Colon (tissue), 2 donors: Measurements from ENCODE around the gene PHF21A.

Experiments
- FAIRE-seq: peaks from 2 replicates; lab custom pipeline; 2012; peaks lifted over from hg19 to GRCh38; lab: Jason Lieb, UNC
- donor health status: control.
- donor health status: control.

Gene PHF21A

DNA sequence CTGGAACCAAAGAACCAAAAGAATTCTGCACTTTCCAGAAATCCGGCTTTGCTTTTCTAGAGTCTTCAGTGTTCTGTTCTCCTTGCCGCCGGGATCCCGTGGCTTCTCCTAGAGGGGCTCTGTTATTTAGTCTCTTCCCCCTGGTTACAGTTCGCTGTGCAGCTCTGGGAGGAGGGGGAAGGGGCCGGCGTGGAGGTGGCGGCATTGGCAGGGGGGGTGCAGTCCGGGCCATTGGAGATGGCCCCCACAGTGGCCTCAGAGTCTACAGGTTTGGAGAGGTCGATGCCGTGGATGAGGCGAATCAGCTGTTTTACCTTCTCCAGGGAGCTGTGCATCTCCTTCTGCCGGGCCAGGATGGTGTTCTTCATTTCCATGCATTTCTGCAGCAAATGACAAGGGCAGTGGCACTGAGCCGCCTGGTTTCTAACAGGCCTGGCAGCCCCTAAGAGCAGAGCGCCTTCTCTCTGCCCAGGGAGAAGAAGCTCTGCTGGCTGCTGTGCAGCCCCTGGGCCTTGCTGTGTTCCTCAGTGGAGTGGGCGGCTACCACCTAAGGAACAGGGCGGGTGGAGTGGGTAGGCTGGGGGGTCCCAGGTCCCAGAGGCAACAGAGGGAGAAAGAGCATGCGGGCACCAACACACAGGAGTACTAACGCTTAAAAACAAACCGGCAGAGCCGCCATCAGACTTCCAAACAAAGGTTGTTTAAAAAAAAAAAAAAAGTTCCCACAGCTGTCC lies 187.2 kb downstream of the PHF21A start:
- no peak for FAIRE-seq

DNA sequence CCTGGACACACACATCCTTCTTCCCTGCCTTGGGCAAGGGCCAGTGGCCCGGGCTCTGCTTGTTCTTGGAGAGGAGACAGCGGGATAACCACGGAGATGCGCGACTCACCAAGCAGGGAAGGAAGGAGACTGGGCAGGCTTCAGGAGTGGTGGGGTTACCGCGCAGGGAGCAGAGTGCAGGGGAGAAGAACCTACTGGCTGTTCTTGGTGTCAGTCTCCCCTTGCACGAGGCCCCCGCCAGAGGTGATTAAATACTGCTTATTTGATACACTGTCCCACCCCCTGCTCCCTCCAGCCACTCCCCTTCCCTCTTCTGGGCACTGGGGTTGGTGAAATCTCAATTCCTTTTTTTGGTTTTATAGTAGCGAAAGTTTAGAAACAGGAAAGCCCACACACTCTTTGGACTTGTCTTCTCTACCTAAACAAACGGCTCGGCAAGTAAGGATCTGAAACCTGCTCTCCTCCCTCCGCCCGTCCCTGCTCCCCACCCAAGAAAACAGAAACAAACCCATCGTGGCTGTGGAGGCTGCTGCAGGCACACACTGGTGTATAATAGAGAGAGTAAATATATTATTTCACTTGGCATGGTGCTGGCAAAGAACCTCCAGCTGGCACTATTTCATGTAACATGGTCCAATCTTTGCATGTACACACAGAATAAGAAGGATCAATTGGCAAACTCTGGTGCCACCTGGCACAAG lies 188.0 kb downstream of the PHF21A start:
- FAIRE-seq, result no peak

DNA sequence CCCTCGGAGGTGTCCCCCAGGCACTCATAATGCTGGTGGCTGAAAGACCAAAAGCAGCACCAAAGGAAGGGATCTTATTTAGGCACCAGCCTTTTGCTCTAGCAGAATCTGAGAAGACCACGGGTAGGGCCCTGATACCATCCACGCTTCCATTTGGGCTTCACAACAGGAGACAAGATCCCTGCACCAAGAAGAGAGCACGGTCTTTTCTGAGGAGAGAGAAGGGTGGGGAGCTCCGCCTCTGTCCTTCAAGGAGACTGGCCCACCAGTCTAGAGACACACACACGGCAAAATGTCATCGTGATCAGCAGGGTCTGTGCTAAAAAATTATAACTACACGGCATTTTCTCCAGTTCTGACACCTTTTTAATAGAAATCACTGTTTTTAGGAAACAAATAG lies 189.0 kb downstream of the PHF21A start:
- FAIRE-seq, result no peak

DNA sequence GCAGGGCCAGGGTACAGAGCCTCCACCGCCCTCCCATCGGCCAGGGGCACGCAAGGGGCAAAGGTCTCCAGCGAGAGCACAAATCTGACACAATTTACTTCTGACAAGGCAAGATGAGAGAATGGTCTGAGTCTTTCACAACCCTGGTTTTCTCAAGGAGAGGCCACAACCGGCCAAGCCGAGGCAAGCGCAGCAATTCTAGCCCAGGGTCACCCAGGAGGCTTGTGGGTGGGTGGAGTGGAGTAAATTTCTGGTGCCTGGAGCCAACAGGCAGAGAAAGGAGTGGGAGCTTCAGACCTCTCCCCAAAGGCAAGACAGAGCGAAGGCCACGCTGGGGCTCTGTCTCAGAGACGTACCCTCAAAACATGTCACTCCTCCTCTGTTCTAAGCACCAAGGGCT lies 189.5 kb downstream of the PHF21A start:
- FAIRE-seq, result no peak

DNA sequence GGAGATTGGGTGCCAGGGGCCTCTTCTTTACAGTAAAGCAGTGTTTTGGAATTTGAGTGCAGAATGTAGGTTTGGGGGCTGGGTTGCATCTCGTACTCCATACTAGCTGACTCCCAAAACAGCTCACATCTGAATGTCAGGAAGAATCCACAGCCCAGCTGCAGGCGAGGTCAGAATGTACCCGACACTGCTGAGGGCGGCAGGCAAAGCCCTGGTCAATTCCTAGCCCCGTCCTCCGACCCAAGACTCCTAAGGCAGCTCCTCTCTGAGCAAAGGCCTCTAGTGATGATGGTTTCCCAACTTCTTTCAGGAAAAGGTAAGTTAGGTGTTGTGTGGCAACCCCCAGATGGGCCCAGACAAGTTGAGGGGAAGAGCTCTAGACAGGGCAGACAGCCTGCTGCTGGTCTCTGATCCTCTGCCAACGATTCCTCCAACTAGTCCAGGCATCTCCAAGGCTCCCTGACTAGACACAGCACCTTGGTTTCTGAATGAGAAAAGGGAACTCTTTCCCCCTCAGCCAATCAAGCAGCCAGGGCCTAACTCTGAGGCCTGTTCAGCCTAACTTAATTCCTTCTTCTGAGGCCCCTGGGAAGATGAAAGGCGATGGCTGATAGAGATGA lies 190.2 kb downstream of the PHF21A start:
- FAIRE-seq, result no peak

DNA sequence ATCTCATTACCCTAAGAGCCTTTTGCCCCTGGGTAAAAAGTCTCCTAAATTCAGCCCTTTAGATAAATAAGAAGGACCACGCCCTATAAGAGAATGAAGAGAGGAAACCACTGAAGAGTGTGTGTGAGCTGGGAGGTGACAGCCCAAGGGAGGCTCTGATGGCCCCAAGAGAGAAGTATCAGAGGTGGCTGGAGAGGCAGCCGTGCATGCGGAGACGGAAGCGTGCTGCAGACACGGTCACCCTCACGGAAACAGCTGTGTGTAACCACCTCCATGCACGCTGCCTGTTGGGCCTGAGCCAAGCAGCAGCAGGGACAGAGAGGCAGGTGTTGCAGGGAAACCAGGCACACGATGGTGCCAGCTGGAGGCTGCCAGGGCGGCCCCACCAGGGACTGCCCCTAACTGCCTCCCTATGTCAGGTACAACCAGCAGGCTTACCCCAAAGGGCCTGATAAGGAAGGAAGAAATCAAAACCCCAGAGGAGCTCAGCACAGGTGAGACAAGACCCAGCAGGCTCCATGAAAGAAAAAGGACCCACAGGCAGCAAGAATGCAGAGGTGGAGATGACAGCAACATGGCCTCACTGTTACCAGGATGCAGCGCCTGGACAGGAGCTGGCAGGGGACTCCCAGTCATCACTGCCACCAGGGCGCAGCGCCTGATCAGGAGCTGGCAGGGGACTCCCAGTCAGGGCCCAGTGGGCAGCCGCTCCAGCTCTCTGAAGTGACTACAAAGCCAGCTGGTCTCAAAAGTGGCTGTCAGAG lies 191.0 kb downstream of the PHF21A start:
- no peak for FAIRE-seq

DNA sequence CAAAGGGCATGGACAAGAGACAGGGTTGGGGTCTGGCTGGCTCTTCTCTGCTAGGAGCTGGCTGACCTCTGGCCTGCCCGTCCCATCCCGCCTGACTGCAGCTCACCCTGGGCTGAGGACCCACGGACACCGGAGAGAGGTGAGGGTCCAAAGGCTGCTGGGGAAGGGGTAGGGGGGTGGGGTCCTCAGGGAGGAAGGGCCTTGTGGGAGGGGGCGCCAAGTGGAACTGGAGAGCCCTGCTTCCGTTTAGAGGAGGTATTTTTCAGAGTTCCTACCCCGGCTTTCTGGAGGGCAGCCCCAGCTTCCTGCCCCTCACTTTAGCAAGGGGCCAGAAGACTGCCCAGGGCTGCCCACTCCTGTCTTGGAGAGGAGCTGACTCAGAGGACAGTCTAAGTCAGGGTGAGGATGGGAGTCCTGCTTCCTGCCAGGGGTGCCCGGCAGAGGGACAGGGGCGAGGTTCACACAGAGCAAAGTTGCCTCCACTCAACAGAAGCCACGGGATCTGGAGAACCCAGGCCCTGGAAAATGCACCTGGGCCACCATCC lies 191.7 kb downstream of the PHF21A start:
- FAIRE-seq, result no peak

DNA sequence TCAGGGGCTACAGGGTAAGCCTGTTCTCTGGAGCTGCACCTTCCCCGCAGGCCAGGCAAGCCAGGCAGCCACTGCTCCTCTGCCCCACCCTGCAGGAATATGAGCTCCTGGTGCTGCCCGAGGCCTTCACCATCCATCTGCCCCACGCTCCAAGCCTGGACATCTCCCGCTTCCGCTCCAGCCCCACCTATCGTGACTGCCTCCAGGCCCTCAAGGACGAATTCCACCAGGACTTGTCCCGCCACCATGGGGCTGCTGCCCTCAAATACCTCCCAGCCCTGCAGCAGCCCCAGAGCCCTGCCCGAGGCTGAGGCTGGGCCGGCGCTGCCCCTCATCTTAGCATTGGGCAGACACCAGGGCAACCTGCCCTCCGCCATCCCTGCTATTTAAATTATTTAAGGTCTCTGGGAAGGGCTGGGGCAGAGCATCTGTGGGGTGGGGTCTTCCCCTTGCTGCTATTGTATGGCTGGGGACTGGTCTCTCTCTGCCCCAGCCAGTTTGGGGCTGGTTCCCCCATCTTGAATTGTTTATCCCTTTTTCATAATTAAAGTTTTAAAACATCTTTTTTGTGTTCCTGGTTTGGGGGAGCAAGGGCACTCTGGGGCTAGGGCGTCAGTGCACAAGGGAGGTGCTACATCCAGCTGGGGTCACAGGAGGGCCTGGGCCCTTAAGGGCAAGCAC lies 192.6 kb downstream of the PHF21A start:
- no peak for FAIRE-seq

DNA sequence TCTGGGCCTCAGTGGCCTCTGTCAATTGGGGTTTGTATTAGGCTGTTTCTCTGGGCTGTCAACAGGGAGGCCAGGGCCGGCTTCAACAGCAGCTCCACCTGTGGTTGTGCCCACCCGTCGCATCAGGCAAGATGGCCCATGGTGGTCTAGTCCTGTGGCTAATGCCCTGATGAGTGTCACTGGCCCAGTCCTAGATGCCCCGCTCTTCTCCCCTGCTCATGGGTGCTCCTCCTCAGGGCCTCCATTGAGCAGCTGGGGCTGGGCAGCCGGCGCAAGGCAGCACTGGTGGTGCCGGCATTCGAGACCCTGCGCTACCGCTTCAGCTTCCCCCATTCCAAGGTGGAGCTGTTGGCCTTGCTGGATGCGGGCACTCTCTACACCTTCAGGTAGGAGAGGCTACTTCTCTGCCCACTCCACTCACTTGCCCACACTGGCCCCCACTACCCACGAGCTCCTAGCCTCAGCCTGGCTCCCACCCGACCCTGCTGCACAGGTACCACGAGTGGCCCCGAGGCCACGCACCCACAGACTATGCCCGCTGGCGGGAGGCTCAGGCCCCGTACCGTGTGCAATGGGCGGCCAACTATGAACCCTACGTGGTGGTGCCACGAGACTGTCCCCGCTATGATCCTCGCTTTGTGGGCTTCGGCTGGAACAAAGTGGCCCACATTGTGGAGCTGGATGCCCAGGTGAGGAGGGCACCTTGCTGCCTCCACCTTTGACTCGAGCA lies 193.4 kb downstream of the PHF21A start:
- FAIRE-seq, result no peak

DNA sequence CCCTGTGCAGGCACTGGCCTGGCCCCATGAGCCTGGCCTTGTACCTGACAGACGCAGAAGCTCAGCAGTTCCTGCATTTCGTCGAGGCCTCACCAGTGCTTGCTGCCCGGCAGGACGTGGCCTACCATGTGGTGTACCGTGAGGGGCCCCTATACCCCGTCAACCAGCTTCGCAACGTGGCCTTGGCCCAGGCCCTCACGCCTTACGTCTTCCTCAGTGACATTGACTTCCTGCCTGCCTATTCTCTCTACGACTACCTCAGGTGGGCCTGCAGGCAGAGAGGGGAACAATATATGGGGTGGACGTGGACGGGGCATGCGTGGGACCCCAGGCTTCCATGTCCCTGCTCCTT lies 193.9 kb downstream of the PHF21A start:
- FAIRE-seq, result no peak

DNA sequence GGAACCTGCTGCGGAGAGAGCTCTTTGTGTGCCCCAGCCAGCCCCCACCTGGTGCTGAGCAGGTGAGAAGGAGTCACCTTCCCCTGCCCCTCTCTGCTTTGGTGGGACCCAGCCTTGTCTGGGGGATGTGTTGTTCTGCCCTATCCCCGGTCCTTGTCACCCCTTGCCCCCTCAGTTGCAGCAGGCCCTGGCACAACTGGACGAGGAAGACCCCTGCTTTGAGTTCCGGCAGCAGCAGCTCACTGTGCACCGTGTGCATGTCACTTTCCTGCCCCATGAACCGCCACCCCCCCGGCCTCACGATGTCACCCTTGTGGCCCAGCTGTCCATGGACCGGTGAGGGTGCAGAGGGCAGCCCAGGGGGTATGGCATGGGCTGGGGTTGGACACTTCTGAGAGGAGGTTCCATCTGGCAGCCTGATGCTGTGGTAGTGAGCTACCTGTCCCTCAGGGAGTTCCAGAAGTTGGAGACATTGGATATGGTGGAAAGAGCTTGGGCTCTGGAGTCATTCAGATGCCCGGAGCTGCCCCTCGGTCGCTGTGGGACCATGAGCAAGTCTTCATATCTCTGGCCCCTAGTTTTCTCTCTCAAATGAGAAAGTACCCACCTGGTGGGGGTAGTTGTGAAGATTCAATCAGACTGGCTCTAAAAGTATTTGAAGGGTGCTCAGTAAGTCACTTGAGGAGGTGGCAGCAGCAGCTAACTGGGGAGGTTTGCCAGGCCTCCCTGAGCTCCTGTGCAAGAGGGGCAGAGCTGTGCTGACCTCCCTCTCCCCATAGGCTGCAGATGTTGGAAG lies 194.5 kb downstream of the PHF21A start:
- FAIRE-seq, result no peak

DNA sequence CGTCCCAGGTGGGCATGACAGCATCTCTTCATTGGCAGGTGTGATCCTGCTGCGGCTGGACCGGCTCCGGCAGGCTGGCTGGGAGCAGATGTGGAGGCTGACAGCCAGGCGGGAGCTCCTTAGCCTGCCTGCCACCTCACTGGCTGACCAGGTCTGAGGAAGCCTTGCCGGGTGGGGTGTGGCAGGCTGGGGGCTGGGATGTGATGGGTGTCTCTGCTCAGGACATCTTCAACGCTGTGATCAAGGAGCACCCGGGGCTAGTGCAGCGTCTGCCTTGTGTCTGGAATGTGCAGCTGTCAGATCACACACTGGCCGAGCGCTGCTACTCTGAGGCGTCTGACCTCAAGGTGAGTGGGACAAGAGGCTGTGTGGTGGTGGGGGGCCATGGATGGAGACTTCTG lies 195.3 kb downstream of the PHF21A start:
- no peak for FAIRE-seq

DNA sequence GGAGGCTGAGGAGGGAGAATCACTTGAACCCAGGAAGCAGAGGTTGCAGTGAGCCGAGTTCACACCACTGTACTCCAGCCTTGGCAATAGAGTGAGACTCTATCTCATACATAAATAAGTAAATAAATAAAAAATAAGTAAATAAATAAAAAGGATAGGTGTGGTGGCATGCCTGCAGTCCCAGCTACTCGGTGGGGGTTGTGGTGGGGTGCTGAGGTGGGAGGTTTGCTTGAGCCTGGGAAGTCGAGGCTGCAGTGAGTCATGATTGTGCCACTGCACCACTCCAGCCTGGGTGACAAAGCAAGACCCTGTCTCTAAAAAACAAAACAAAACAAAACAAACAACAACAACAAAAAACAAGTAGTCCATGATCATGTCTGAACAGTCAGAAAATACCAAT lies 195.7 kb downstream of the PHF21A start:
- no peak for FAIRE-seq

DNA sequence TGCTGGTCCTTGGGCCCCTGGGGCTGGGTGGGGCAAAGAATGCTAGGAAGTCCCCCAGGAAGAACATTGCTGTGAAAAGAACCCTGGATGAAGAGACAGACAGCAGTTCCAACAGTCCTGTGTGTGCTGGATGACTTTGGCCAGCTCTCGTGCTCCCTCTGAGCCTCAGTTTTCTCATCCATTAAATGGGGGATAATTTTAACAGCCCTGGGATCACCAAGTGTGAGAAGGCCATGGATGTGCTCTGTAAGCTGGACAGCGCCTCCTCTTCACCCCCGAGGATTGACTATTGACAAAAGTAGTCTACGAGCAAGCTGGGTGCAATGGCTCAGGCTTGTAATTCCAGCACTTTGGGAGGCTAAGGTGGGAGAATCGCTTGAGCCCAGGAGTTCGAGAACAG lies 196.3 kb downstream of the PHF21A start:
- FAIRE-seq, result no peak

DNA sequence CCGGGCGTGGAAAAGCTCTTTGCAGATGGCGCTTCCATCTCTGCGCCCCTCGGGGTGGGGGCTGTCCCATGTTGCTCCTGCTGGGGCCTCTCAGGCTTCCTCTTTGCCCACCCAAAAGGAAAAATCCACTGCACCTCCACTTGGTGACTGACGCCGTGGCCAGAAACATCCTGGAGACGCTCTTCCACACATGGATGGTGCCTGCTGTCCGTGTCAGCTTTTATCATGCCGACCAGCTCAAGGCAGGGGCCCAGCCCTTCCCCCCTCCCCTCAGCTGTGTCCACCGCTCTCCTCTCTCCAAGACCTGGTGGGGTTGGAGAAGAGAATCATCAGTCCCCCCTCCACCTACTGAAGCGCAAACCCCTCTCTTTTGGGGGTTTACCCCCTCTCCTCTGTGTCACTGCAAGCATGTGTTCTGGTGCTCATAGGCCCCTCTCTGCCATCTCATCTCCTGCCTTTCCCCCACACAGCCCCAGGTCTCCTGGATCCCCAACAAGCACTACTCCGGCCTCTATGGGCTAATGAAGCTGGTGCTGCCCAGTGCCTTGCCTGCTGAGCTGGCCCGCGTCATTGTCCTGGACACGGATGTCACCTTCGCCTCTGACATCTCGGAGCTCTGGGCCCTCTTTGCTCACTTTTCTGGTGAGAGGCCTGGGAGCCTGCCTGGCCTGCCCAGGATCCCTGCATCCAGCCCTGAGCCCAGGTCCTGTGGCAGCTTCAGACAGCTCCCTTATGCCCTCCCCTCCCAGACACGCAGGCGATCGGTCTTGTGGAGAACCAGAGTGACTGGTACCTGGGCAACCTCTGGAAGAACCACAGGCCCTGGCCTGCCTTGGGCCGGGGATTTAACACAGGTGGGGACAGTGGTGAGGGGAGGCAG lies 197.0 kb downstream of the PHF21A start:
- no peak for FAIRE-seq

DNA sequence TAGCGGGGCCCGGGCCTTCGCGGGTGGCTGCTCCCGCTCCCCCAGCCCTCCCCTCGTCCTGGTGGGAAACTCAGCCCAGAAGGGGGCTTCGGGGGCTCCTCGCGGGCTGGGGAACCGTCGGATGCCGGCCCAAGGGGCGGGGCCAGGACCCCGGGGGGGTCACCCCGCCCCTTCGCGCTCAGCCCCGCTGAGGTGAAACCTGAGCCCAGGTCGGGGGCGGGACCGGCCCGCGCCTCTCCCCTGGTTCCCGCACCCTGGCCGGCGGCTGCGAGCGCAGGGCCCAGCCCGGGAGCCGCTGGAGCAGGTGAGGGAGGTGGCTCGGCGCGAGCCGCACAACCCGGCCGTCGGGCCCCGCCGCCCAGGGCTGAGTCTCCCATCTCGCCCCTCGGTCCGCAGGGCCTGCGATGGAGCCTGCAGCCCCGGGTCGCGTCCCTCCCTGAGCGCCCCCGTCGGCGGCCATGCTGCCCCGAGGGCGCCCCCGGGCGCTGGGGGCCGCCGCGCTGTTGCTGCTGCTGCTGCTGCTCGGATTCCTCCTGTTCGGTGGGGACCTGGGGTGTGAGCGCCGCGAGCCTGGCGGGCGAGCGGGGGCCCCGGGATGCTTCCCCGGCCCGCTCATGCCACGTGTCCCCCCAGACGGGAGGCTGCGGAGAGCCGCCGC lies 198.7 kb downstream of the PHF21A start, which contains the start of gene LARGE2:
TSS of gene LARGE2 (plus strand) at position 232 of the 658 bp plus-strand sequence. CDS start at position 459, 227 bp downstream.
- FAIRE-seq, result no peak

DNA sequence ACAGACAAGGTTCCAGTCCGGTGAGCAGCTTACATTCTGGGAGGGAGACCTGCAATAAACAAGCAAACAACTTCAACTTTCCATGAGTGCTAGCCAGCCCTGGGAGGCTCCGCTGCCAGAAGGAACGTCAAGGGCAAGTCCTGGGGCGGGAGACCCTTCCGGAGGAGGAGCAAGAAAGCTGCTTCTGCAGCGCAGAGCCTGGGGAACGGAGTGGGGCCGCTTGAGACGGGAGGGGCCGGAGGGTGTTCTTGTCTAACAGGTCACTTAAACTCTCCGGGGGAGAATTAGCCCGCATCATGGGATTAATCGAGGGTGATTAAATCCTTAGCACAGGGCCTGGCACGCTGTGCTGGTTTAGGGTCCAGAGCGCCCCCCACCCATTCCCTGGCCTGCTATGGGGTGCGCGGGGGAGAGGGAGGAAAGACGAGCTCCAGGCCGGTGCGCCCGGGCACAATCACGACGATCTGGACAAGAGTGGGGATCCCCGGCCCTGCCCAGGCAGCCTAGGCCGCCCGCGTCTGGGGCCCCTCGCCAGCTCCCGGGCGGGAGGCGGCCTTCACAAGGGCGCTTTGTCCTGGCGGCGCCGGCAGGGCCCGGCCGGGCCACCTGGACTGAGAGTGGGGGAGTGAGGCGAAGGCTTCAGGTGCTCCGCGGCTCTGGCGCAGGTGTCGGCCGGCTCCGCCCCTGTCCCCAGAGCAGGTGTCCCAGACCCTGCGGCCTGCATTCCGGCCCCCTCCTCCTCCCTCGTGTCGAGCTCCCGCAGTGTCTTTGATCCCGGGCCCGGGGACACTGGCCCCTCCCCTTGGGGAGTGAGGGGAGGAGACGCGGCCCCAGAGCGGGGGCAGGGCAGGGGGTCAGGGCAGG lies 199.5 kb downstream of the PHF21A start:
- no peak for FAIRE-seq
